Measurements from ENCODE around the gene ODC1.
"Not testable (repeated sequence)": the region's sequence is repeated elsewhere in the genome, so short reads cannot be mapped to it uniquely, and the experiment has no call there.

The ODC1 gene

DNA sequence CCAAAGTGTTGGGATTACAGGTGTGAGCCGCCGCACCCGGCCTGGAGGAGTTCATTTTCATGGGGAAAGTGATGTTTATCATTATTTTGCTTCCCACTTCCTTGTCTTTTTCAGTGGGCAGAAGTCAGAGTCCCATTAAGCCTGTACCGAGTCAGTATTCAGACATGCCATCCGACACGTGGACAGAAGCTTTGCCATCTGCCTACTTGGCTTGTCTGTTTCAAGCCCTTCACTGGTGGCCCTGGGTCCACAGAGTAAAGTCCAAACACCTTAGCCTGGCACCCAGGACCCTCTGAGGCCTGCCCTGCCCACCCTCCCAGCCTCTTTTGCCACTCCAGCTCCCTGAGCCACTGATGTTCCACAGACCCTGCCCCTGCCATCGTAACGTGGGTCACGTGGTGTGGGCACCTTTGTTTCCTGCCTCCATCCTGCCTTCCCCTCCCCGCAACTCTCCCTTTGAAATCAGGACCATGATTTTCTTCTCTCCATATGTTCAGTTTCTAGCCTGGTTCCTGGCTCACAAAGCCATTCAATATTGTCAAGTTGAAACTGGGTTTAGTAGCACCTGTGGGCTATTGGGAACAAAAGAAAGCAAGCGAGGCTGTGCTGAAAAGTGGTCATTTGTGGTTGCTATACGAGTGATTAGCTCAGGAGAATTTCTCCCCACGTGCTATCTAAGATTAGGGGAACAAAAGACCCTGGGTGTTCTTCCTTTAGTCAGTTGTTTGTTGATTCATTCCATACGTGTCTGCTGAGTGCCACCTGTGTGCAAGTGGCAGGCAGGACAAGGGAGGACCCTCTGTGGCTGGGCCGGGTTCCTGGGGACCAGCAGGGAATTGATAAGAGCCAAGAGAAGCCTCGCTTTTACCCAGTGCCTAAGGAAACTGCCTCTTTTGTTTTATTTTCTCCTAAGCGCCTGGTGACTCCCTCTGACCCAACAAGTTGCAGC, 5.1 kb upstream of the ODC1 start:
- DNase-seq (ENCODE audit: low read depth) = no peak

- DNase-seq (ENCODE audit: low read depth) = peak; percentile 69
Measured at GRCh38 chr2:10452312-10452711, 4.2 kb upstream of the ODC1 start.

GRCh38 chr2:10451819-10452218, 3.7 kb upstream of the ODC1 start:
- no peak for DNase-seq (ENCODE audit: low read depth)

DNA sequence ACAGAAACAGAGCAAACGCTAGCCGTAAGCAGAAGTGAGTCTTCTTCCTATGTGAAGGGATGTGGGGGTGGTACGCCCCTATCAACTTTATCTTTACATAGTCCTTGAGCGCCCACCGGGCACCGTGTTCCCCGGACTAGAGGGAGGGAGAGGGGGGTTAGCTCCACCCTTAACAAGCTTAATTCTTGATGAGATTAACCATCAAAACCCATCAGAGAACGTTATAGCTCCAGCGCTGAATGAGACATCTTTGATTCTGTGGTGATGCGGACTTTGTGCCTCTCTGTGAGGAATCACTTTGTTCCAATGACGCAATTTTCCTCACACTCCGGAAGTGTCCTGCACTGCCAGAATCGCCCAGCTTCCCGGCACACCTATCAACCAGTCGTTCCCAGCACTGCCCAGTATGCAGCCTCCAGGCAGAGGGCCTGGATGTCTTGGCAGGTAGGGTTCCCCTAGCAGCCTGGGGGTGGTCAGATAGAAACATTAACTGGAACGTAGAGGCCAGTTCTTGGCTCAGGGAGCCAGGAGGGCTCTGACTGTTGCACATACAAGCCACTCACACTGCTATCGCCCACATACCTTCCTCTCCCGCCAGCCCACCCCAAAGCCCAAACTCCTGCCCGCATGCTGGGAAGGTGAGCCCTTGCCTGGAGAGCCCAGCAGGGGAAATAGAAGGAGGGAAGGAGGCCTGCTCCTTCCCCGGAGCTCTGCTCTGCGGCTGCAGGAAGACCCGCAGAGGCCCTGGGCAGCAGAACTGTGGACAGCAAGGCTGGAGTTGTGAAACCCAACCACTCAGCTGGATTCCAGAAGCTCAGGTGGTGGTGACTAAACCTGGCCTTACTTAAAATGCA, 1.9 kb upstream of the ODC1 start:
- DNase-seq (ENCODE audit: low read depth) = no peak

DNA sequence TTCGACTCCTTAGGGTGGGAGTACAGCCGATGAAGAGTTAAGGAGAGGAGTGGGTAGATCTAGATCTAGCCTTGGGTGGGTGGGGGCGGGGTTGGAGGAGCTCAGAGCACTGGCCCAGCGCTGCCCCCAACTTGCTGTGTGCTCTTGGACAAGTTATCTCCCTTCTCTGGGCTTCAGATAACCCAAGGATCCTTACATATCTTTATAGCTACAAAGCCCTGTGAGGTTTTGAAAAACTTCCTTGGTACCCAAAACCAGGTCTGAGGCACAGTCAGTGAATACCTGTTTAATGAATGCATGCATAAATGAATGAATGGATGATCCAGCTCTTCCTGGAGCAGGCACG, 1.3 kb upstream of the ODC1 start:
- DNase-seq (ENCODE audit: low read depth) = no peak

DNA sequence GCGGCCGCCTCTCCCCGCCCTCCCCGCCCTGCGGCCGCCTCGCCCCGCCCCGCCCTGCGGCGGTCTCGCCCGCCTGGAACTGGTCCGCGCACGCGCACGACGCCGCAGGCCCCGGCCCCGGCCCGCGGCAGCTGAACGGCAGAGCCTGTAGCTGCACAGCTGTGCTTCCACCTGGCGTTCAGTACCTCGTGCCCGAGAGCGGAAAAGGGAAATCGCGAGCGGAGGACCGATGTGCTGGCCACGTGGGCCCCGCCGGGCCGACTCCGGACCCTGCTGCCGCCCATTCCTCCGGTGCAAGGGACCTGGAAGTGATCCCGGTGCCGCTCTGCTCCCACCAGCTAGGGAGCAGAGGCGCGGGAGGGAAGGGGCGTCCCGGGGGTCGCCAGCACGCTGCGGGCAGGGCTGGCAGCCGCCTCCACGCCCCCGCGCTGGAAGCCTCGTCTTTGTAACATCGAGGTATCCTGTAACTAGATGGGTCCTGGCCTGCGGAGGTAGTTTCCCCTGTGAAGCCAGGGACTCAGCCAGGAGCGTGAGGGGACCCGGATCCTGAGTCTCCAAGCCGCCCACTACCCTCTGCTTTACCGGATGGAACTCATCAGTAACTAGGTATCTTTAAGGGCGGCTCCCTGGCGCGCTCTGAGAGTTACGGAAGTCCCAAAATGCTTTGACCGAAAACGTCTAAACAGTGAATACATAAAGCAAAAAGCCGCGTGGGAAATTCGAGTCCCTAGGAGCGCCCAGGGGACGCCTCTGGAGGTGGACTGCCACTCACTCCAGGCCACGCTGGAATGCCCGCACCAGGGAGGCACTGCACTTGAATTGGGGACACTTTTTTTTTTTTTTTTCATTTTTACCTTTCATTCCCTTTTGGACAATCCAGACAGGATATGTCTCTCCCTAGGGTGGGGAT, 704 bp upstream of the ODC1 start:
- no peak for DNase-seq (ENCODE audit: low read depth)

- DNase-seq (ENCODE audit: low read depth) = no peak
Measured at GRCh38 chr2:10447300-10447894, 730 bp downstream of the ODC1 start.

DNA sequence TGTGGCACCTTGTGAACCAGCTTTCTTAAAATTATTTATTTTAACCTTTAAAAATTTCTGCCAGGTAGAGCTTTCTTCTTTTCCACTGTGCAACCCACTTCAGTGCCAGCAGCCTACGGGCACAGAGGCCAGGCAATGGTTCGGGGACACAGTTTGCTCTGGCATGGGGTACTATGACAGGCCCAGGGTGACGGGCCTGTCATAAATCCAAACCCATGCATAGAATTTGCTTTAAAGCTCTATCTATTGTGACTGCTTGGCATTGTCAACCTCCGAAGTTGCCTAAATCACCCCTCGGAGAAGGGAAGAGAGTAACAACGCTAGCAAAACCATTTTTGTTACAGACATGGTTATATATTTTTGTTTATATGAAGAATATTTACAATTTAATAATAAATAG, 1.5 kb downstream of the ODC1 start:
- DNase-seq (ENCODE audit: low read depth) = no peak

DNA sequence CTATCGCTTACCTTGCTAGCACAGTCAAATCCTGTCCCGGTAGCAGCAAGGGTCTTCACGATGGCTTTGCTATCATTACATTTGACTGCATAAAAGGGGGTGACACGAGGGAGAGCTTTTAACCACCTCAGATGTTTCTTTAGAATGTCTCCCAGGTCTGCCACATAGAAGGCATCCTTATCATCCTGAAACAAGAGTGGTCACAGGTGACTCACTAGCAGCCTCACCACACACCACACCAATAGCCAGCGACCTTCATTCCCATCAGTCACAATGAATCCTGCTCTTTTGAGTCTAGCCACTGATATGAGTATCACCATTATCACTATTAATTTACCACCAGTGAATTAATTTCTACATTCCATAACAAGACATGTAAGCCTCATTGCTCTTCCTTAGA, 3.7 kb downstream of the ODC1 start:
- DNase-seq (ENCODE audit: low read depth) = no peak

- not testable (repeated sequence) for DNase-seq (ENCODE audit: low read depth)
Measured at GRCh38 chr2:10442469-10443126, 5.5 kb downstream of the ODC1 start.

GRCh38 chr2:10441948-10442347, 6.2 kb downstream of the ODC1 start:
- DNase-seq (ENCODE audit: low read depth) = no peak

DNA sequence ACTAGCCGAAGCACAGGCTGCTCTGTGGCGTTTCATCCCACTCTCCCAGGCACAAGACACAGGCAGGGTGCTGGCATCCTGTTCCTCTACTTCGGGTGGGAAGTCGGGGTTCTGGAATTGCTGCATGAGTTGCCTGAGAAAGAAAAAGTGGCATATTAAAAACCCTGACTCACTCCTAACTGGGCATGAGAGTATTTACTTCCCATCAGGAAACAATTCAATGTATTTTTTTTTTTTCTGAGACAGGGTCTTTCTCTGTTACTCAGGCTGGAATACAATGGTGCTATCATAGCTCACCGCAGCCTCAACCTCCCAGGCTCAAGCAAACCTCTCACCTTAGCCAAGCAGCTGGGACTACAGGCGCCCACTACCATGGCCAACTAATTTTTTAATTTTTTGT, 7.4 kb downstream of the ODC1 start:
- DNase-seq (ENCODE audit: low read depth) = no peak

DNA sequence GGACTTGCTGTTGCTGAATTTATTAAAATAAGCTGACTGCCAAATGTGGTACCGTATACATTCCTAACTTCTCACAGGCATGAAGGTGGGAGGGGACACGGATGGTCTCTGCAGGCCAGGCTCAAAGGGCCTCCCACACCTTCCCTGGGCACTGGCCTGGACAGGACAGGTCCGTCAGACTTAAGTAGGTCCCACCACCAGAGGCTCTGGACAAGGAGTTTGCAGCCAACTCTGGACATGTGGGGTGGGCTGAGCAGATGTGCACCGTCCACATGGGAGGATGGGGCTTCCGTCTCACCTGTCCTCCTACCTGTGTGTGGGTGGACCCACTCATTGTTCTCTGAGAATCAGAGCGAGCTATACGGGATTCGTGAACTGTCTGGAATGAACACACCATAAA, 8.2 kb downstream of the ODC1 start:
- no peak for DNase-seq (ENCODE audit: low read depth)

GRCh38 chr2:10439185-10439879, 8.8 kb downstream of the ODC1 start:
- no peak for DNase-seq (ENCODE audit: low read depth)

DNA sequence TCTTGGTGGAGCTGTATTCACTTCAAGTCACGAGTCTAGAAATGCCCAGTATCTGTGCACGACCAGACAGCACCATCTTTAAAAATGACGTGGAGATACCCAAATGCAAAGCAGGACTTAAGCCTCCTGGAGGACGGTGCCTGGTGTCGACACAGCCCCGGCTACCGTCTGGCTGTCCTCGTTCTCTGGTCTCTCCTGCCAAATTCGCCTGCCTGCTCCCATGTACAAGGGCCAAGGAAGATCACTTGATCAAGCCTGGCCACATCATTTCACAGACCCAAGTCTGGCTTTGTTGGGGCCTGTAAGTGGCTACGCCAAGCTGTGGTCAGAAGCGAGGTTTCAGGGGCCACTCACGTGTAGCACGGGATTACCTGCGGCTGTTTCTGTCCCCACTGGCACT, 9.4 kb downstream of the ODC1 start:
- DNase-seq (ENCODE audit: low read depth) = no peak

GRCh38 chr2:10437806-10438205, 10.3 kb downstream of the ODC1 start:
- DNase-seq (ENCODE audit: low read depth) = no peak

DNA sequence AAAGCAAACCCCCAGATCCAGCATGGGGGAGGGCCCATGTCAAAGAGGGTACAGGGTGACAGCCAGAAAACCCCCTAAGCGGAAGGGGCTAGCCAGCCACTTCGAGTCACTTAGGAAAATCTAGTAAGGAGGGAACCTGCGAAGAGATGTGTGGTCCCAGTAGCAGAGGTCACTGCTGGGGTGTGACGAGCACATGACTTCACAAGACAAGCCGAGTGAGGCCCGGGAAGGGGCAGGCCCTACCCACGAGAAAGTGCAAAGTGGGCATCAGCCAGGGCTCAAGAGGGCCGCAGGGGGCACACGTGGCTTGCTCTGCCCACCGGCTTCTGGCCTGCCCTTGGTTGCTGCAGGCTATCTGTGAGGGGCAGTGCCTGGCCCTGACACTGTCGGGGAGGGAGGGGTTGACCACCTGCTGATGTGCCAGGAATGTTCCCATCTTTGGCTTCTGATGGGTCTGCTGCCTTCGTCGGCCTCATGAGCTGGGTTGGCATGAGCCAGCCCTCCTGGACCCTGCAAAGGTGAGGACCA, 11.5 kb downstream of the ODC1 start:
- no peak for DNase-seq (ENCODE audit: low read depth)

- no peak for DNase-seq (ENCODE audit: low read depth)
Measured at GRCh38 chr2:10435820-10436204, 12.3 kb downstream of the ODC1 start.

DNA sequence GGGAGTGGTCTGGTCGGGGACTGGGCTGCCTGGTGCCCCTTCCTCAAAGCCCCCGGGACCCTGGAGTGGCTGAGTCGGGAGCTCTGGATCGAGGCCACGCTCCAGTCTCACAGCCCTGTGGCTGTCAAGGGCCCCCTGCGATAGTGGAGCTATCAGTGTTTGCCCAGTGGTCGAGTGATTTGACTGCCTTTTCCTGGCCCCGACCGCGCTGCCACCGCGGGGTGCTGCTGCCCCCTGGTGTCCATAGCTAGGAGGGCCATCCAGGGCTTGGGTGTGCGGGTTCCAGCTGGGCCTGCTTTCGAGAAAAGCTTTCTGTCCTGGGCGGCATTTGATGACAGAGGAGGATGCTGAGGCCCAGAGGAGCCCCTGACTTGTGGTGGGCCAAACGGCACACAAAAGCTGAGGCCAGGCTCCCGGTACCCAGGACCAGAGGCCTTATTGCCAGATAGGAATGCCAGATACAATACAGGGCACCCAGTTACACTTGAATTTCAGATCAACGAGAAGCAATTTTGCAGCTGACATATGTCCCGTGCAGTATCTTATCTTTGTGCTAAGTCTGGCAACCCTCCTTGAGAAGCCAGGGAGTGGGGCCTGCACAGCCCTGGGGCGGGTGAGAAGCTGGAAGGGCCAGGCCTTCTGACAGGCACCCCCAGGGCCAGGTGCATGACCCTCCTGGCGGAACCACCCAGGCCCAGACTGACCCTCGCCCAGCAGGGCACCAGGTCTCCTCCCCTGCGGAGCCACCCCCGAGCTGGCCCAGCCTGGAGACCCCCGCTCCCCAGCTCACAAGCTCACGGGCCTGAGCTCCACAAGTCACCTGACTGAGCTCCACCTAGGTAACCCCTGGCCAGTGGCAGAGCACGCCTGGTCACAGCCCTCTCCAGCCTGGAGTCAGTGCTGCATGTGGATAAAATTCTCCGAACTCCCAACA, 13.0 kb downstream of the ODC1 start:
- no peak for DNase-seq (ENCODE audit: low read depth)
